Loucy (cell line): ENCODE measurements around the gene PTGES.

Experiments used
- H2AFZ ChIP-seq: fragments of 200-600 bp; sonication (generic); 2 replicates; pipeline ENCODE4 v1.6.0; 2016; ENCODE audit warnings: antibody characterized with exemption, mild to moderate bottlenecking, low read length, moderate library complexity
- H3F3A ChIP-seq: fragments of 200-600 bp; 2 replicates; pipeline ENCODE4 v1.6.0; 2016; ENCODE audit warnings: antibody characterized with exemption, low read depth, mild to moderate bottlenecking
- H3K27me3 ChIP-seq: fragments of 200-600 bp; sonication (generic); 2 replicates; pipeline ENCODE4 v1.6.1; 2014; ENCODE audit warnings: low read length, mild to moderate bottlenecking; ENCODE audit not compliant: insufficient read depth, poor library complexity, severe bottlenecking
- H3K36me3 ChIP-seq: fragments of 200-600 bp; sonication (generic); 2 replicates; pipeline ENCODE4 v1.6.1; 2016; ENCODE audit warnings: low read length; ENCODE audit not compliant: insufficient read depth
- H3K4me1 ChIP-seq: fragments of 200-600 bp; sonication (generic); 2 replicates; pipeline ENCODE4 v1.5.1; 2014; ENCODE audit warnings: low read length, mild to moderate bottlenecking; ENCODE audit not compliant: insufficient read depth, poor library complexity, severe bottlenecking
- H3K4me2 ChIP-seq: fragments of 200-600 bp; sonication (generic); 2 replicates; pipeline ENCODE4 v1.6.0; 2014; ENCODE audit warnings: antibody characterized with exemption, low read length, low read depth, mild to moderate bottlenecking; ENCODE audit not compliant: poor library complexity, severe bottlenecking
- H3K4me3 ChIP-seq: fragments of 200-600 bp; sonication (generic); 2 replicates; pipeline ENCODE4 v1.5.1; 2014; ENCODE audit warnings: low read length, mild to moderate bottlenecking, mixed read lengths; ENCODE audit not compliant: poor library complexity, severe bottlenecking
- H3K79me2 ChIP-seq: fragments of 200-600 bp; sonication (generic); 2 replicates; pipeline ENCODE4 v1.6.1; 2014; ENCODE audit warnings: low read length; ENCODE audit not compliant: insufficient read depth
- H3K9ac ChIP-seq: fragments of 200-600 bp; sonication (generic); 2 replicates; pipeline ENCODE4 v1.6.0; 2014; ENCODE audit warnings: mild to moderate bottlenecking, low read depth, low read length, moderate library complexity; ENCODE audit not compliant: poor library complexity, severe bottlenecking
- H3K9me2 ChIP-seq: fragments of 200-600 bp; sonication (generic); replicated peaks from 2 replicates; pipeline ENCODE4 v1.6.1; 2016; ENCODE audit warnings: low read depth, low read length, mixed read lengths
- H3K9me3 ChIP-seq: fragments of 200-600 bp; sonication (generic); 2 replicates; pipeline ENCODE4 v1.6.1; 2014; ENCODE audit warnings: mild to moderate bottlenecking, antibody characterized with exemption, low read length, low read depth; ENCODE audit not compliant: insufficient read depth
- H4K20me1 ChIP-seq: fragments of 200-600 bp; sonication (generic); 2 replicates; pipeline ENCODE4 v1.6.0; 2014; ENCODE audit warnings: antibody characterized with exemption, low read length, mild to moderate bottlenecking; ENCODE audit not compliant: insufficient read depth, poor library complexity, severe bottlenecking
- CTCF ChIP-seq: fragments of 200-600 bp; sonication (generic); conservative IDR thresholded peaks from 2 replicates; pipeline ENCODE4 v1.5.1; 2014; ENCODE audit warnings: mild to moderate bottlenecking, antibody characterized with exemption, low read length
- EZH2phosphoT487 ChIP-seq: fragments of 200-600 bp; IDR thresholded peaks from 2 replicates; pipeline ENCODE4 v1.6.1; 2018; ENCODE audit warnings: antibody characterized with exemption, mild to moderate bottlenecking, moderate library complexity, borderline replicate concordance

PTGES gene

GRCh38 chr9:129718647-129719046, 34.2 kb downstream of the PTGES start:
- Histone ChIP-seq H3K4me2 (no peak overlapping the region), H3K4me1 (no peaks in the 10 kb centered on the region), H3K36me3 (no peaks in the 10 kb centered on the region), H3K4me3 (no peak overlapping the region), H4K20me1 (no peaks in the 10 kb centered on the region), H3K9me3 (no peaks in the 10 kb centered on the region), H2AFZ (no peak overlapping the region), H3F3A (no peaks in the 10 kb centered on the region), H3K79me2 (no peaks in the 10 kb centered on the region), H3K9ac (no peak overlapping the region), H3K9me2 (no peaks in the 10 kb centered on the region), H3K27me3 (no peaks in the 10 kb centered on the region)
- TF ChIP-seq CTCF: no peak
- TF ChIP-seq EZH2phosphoT487: no peak

GRCh38 chr9:129717991-129718390, 34.9 kb downstream of the PTGES start:
- H3K4me2 ChIP-seq: no peak overlapping the region
- H3K36me3 ChIP-seq: no peaks in the 10 kb centered on the region
- no peaks in the 10 kb centered on the region for H3K27me3 ChIP-seq
- no peak for TF ChIP-seq CTCF
- TF ChIP-seq EZH2phosphoT487: no peak
- no peaks in the 10 kb centered on the region for H3F3A ChIP-seq
- no peak overlapping the region for H2AFZ ChIP-seq
- H3K9me2 ChIP-seq: no peaks in the 10 kb centered on the region
- no peak overlapping the region for H3K4me3 ChIP-seq
- no peaks in the 10 kb centered on the region for H3K4me1 ChIP-seq
- H3K79me2 ChIP-seq: no peaks in the 10 kb centered on the region
- no peaks in the 10 kb centered on the region for H3K9me3 ChIP-seq
- H4K20me1 ChIP-seq: no peaks in the 10 kb centered on the region
- H3K9ac ChIP-seq: no peak overlapping the region

- no peaks in the 10 kb centered on the region for H3K4me1 ChIP-seq
- no peaks in the 10 kb centered on the region for H3K79me2 ChIP-seq
- H3F3A ChIP-seq: no peaks in the 10 kb centered on the region
- TF ChIP-seq CTCF (no peak), EZH2phosphoT487 (no peak)
- no peaks in the 10 kb centered on the region for H3K9me3 ChIP-seq
- H2AFZ ChIP-seq: no peak overlapping the region
- no peaks in the 10 kb centered on the region for H4K20me1 ChIP-seq
- H3K4me3 ChIP-seq: no peak overlapping the region
- H3K4me2 ChIP-seq: no peak overlapping the region
- no peaks in the 10 kb centered on the region for H3K9me2 ChIP-seq
- H3K36me3 ChIP-seq: no peaks in the 10 kb centered on the region
- H3K27me3 ChIP-seq: no peaks in the 10 kb centered on the region
- H3K9ac ChIP-seq: no peak overlapping the region
Observed at GRCh38 chr9:129716091-129716490, 36.8 kb downstream of the PTGES start.
